Stimulated activated CD4-positive, alpha-beta T cell treated with anti-CD3 and anti-CD28 coated beads, Interleukin-12 subunit alpha, Interleukin-12 subunit beta, amount 100 ng/mL, for 24 hours (primary cell): Measurements from ENCODE around the gene TGM2.

ENCODE experiments used
- DNase-seq, 2 experiments: peaks; one replicate each; pipeline ENCODE4 v3.0.0-alpha.2; 2020; ENCODE audit warnings: low read depth in 2 of 2

TGM2 gene

DNA sequence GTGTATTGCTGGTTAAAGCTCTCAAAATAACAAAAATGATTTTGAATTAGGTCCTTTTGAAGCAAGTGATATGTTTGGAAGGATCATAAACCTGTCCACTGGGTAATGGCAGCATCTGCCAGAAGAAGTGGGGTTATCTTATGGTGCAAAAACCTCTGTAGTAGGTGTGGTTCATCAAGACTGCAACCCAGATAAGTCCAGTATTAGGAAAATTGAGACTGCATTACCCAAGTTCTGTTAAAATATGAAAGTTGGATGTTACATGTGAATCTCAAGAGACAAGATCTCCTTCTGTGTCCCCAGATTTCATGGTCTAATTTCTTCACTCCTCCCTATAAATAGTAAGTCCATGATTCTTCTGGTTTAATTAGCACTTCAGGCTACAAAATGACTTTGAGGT lies 72.2 kb downstream of the TGM2 start:
- DNase-seq: no peak

DNA sequence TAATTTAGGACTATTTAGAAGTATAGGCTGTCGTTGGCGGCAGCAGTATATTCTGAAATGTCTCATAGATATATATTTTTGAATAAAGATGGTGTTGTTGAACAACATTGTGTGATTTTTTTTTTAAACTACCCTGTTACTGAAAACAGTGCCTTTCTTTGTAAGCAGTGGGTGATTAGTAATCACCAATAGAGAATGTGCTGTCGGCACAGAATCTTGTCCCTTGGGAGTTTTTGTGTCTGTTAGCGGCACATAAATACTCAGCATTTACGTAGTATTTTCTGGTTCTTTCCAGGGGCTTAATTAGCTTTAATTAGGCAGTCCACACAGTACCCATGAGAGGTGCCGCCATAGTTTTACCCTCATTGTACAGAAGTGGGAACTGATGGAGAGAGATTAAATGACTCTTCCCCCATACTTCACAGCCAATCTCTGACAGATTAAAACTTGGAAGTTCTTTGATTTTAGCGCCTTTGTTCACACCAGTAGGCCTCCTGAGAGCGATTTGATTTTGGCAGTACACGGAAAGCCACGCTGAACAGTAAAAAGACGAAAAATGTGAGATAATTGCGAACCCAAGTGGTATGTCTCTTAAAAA lies 72.7 kb downstream of the TGM2 start:
- DNase-seq: no peak

DNA sequence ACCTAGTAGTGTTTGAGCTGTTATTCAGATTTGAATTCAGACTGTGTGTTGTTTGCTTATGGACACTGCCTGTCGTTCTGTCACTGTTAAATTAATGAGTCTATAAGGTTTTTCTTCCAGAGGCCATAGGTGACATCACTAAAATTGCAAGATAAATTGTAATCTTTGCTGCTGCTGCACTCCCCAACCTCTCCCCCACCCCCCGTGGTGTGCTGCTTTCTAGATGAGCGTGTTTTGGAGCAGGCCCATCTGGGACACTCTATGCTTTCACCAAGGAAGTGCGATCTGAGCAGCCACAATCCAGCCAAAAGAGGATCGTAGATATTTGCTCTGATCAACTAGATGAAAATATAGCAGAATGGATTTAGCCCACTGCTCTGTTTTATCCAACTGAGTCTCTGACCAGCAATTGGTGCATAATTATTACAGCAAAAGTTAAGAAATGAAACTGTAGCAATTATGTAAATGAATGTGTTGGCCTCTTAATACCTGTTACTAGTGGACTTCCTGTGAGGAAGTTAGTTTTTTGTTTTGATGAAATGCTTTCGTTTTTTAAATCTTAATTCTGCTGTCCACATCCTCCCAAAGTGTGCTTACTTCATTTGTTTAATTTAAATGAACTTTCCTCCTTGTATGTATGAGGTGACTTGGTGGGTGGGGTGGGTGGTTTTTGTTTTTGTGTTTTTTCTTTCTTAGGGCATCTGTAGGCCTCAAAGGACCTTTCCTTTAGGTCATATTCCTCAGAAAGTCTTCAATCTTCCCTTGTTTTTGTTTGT lies 73.4 kb downstream of the TGM2 start:
- DNase-seq: no peak

DNA sequence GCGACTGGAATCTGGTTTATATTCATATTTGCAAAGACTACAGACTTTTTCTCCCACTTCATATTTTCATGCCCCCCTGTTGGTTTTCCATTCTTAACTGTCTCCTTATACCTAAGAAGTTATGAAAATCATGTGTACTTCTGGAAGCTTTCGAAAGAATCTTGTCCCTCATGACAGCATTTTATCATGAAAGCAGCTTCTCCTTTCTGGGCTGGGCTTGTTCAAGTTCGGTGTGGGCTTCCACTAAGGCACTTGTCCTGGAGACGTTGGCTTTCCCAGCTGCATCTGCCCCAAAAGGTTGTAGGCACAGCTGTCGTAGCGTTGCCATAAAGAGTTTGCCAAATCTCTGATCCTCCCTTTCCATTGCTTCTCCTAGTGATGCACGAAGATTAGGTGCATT lies 75.0 kb downstream of the TGM2 start:
- DNase-seq: no peak

DNA sequence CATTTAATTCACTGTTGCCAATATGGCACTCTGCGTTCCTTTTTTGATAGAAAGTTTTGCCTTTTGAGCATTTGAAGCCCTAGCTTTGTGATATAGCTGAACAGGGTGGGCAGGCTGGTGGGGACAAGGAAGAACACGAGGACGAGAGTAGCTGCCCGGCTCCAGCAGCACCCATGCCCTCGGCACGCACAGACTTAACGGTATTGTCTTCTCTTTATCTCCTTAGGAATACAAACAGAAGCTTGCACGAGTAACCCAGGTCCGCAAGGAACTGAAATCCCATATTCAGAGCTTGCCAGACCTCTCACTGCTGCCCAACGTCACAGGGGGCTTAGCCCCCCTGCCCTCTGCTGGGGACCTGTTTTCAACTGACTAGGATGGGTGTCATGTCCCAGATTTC lies 75.6 kb downstream of the TGM2 start:
- no peak for DNase-seq

DNA sequence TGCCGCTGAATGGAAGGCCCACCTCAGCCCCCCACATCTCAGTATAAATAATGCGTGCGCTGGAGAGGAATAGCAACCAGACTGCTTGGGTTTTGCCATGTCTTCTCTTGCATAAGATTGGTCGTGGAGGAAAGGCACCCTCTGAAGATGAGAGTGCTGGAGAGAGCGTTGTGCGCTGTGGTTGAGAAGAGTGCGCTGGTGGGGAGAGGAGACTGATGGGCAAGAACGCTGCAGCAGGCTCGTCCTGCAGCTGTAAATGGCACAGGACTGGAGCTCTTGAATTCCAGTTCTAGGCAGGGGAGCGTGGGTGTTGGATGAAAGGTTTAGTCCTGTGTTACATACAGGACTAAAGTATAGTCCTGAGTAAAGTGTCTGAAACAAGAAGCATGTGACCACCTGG lies 80.0 kb downstream of the TGM2 start:
- DNase-seq: no peak

DNA sequence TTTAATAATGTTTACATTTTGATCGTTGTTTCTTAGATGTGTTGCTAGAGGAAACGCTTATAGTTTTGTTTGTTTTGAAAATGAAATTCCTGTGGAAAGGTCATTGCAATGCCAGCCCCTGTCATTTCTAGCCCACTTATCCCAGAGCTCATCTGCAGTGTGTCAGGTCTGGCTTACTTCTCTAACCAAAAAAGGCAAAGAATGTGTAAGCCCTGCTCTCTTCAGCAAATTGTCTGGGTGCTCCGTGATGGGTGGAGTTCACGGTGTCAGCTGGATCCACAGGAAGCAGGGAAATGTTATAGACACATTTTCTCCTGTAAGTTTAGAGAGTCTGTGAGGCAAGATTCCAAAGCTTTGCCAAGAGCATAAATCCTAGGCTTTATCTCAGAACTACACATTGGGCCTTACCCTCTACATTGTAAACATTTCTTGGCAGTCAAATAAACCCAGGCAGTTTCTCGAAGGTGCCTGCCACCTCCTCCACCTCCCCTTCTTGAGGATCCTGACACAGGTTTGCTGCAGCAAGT lies 80.6 kb downstream of the TGM2 start:
- no peak for DNase-seq

DNA sequence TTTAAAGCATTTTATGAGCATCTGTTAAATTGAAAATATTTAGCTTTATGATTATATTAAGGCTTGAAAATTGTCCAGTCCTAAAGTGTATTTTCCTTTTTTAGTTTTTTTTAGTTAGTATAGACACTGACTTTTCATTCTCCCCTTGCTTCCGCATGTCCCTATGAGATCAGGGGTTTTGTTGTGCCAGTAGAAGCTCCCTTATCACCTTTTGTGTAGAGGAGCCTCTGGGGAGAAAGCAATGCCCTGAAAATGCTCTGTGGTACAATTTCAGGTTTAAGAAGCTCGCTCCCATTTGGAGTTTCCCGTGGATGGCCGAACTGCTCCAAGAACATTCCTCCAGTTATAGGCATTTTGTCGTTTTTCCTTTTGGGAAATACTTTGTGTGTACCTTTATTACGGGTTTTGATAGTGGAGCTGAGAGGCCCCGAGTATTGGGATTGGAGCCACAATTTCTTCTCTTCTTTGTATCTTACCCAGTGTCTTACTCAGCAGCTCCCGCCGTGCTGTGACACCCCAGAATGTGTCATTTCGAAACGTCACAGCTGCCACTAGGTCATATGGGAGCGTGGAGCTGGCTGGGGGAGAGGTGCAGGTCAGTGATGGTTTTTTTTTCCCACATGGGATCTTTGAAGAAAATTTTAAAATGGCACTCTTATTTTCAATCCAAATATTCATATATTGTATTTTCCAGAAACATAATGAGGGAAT lies 81.6 kb downstream of the TGM2 start:
- DNase-seq: no peak

DNA sequence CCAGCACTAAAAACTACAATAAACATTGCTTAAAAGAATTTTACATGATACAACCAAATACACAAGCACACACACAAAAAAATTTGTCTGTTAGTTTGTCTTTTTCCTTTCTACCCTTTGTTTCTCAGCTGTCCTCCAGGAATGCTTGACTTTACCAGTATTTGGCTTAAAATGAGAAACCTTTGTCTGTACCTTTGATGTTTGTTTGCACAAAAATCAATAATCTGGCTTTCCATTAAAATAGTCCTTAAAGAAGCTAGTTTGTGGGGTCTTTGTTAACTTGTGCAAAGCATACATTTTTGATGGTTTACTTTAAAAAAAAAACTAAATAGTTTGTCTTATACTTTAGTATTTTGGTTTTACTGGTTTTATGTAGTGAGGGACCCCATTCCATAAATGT lies 82.2 kb downstream of the TGM2 start:
- no peak for DNase-seq

DNA sequence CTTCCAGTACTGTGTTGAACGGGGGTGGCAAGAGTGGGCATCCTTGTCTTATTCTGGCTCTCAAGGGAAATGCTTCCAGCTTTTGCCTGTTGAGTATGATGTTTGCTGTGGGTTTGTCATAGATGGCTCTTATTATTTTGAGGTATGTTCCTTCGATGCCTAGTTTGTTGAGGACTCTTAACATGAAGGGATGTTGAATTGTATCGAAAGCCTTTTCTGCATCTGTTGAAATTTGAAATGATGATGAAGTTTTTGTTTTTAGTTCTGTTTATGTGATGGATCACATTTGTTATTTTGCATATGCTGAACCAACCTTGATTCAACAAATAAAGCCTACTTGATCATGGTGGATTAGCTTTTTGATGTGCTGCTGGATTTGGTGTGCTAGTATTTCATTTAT lies 83.5 kb downstream of the TGM2 start:
- DNase-seq: no peak

DNA sequence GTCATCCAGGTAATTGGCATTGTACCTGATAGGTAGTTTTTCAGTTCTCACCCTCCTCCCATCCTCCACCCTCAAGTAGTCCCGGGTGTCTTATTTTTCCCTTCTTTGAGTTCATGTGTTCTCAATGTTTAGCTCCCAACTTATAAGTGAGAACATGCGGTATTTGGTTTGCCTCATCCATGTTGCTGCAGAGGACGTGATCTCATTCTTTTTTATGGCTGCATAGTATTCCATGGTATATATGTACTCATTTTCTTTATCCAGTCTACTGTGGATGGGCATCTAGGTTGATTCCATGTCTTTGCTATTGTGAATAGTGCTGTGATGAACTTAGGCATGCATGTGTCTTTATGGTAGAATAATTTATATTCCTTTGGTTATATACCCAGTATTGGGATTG lies 85.7 kb downstream of the TGM2 start:
- no peak for DNase-seq

DNA sequence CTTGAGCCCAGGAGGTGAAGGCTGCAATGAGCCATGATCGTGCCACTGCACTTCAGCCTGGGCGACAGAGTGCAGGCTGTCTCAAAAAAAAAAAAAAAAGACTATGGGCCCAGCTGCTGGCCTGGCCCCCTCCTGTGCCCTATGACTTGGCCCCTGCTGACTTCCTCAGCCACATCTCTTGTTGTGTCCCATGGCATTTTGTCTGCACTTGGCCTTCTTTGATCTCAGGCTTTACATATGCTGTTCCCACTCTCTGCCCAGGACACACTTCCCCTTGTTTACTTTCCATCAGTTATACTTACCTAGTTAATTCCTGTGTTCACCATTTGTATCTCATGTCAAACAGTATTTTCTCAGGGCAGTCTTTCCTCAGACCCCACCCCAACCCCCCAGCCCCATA lies 87.0 kb downstream of the TGM2 start:
- no peak for DNase-seq
